ENCODE results near the gene SWSAP1. TPM values are rescaled to one million over a fixed set of nuclear protein-coding genes. Genes with fewer than 3 reads are reported as not detected.

Gene SWSAP1
- total and polyA plus RNA-seq, 12 donors, result 2.1 to 8.4 (median 4.4) TPM

DNA sequence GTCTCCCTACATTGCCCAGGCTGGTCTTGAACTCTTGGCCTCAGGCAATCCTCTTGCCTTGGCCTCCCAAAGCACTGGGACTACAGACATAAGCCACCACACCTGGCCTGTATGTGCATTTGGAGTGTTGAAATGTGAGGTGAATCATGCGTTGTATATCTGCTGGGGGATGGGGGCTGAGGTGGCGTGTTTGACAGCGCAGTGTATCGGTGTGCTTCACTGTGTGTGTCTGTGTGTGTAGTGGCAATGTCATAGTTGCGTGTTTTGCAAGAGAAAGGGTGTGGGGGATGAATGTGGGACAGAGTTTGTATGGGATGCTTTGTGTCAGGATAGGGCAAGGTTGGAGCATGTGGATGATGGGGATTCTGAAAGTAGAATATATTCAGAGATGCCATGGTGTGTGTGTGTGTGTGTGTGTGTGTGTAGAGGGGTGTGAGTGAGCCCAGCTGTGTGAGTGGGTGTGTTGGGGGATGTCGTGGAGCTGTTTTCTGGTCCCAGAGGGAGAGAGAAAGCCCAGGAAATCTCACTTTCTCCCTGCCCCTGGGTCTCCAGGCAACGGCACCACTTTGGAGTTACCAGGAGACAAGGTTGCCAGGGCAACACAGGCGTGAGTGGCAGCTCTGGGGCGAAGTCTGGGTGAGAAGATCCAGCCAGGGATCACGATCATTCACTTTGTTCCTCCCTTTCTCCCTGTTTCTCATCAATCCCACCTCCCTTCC lies 1.1 kb upstream of the SWSAP1 start:
- 55 to 58% (median 57%) methylated on average over 10 of the region's 10 CpGs for WGBS, 4 donors
- H3K9me3 ChIP-seq (replicated peaks in 1 of 3), result no peaks in the 10 kb centered on the region
- peak in 1 of 7 donors; percentile 88 for DNase-seq
- no peaks in the 10 kb centered on the region for H3K27me3 ChIP-seq
- intact Hi-C loops (cut with DNase I), result no loop called here
- no peak overlapping the region for H3K4me3 ChIP-seq
- H3K27ac ChIP-seq, result peak overlapping the region in 1 of 5 donors; percentile 97
- peaks cover 33 to 40% of the 10 kb centered on the region in 2 donors for H3K4me1 ChIP-seq (replicated peaks in 1 of 2)
- no peak for TF ChIP-seq POLR2A (IDR thresholded peaks at IDR 0.05)
- TF ChIP-seq, protein P1, sequence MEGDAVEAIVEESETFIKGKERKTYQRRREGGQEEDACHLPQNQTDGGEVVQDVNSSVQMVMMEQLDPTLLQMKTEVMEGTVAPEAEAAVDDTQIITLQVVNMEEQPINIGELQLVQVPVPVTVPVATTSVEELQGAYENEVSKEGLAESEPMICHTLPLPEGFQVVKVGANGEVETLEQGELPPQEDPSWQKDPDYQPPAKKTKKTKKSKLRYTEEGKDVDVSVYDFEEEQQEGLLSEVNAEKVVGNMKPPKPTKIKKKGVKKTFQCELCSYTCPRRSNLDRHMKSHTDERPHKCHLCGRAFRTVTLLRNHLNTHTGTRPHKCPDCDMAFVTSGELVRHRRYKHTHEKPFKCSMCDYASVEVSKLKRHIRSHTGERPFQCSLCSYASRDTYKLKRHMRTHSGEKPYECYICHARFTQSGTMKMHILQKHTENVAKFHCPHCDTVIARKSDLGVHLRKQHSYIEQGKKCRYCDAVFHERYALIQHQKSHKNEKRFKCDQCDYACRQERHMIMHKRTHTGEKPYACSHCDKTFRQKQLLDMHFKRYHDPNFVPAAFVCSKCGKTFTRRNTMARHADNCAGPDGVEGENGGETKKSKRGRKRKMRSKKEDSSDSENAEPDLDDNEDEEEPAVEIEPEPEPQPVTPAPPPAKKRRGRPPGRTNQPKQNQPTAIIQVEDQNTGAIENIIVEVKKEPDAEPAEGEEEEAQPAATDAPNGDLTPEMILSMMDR (IDR thresholded peaks at IDR 0.05), result no peak
- no peaks in the 10 kb centered on the region for H3K36me3 ChIP-seq (replicated peaks in 1 of 2)

DNA sequence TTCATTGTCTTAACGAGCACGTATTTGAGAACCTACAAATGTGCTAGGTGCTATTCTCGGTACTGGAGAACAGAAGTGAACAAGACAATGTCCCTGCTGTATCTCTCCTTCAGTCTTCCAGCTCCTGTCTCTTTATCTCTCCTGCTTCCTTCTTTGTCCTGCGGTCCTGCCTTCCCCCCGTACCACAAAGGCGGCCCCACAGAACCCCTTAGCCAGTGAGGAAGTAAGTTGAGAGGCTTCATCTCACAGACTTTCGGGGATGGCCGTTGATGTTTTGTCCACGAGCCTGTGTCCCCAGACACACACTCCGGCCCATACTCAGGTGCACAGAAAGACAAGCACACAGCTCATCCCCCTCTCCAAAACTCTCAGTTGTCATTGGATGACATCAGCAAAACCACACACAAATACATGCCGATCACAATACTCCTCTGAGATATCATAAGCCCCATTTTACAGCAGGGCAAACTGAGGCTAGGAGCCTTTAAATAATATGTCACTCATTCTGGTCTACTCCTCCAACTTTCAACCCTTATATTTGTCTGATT lies 507 bp upstream of the SWSAP1 start:
- 31 to 53% (median 45%) methylated on average over 11 of the region's 11 CpGs for WGBS, 4 donors
- TF ChIP-seq, protein P1 (IDR thresholded peaks at IDR 0.05), result no peak

DNA sequence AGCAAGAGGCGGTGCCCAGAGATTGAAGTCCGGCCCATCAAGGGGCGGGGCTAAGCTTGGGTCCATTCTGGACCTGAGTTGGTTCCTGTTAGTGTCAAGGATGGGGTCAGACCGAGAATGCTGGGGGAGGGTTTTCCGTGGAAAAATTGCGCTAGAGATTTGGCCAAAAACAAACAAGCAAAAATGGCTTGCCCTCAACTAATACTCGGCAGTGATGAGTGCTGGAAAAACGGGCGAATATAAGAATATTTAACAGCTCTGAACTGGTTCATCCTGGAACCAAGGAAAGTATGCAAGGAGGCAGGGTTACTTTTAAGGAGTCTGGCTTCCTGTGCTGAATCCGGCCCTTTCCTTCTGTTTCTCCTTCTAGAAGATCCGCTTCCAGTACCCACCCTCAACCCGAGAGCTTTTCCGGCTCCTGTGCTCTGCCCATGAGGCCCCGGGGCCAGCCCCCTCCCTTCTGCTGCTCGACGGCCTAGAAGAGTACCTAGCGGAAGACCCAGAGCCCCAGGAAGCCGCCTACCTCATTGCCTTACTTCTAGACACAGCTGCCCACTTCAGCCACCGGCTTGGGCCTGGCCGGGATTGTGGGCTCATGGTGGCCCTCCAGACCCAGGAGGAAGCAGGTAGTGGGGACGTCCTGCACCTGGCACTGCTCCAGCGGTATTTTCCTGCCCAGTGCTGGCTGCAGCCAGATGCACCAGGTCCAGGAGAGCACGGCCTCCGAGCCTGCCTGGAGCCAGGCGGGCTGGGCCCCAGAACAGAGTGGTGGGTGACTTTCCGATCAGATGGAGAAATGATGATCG lies 880 bp downstream of the SWSAP1 start:
- no peaks in the 10 kb centered on the region for H3K27me3 ChIP-seq
- H3K9me3 ChIP-seq (replicated peaks in 1 of 3), result no peaks in the 10 kb centered on the region
- TF ChIP-seq, protein P1 (IDR thresholded peaks at IDR 0.05), result no peak
- TF ChIP-seq POLR2A (IDR thresholded peaks at IDR 0.05), result peak; percentile 58 to 88
- peak; percentile 65 to 82 (median 70) for DNase-seq
- 4 to 5% (median 5%) methylated on average over 23 to 27 of the region's 27 CpGs for WGBS, 4 donors
- intact Hi-C loops (cut with DNase I), result no loop called here
- H3K27ac ChIP-seq, result peak overlapping the region; percentile 84 to 97 (median 88)
- peaks cover 38 to 55% of the 10 kb centered on the region in 2 donors for H3K4me1 ChIP-seq (replicated peaks in 1 of 2)
- peak overlapping the region; percentile 25 to 74 (median 51) for H3K4me3 ChIP-seq
- H3K36me3 ChIP-seq (replicated peaks in 1 of 2), result no peaks in the 10 kb centered on the region

More for the DNA sequence above, 507 bp upstream of the SWSAP1 start:
- H3K4me1 ChIP-seq (replicated peaks in 1 of 2), result peaks cover 35 to 47% of the 10 kb centered on the region in 2 donors
- intact Hi-C loops (cut with DNase I), result no loop called here
- no peak for DNase-seq
- H3K36me3 ChIP-seq (replicated peaks in 1 of 2), result no peaks in the 10 kb centered on the region
- H3K27ac ChIP-seq, result peak overlapping the region in 4 of 5 donors; percentile 78 to 97 (median 88)
- no peaks in the 10 kb centered on the region for H3K27me3 ChIP-seq
- peak overlapping the region in 2 of 4 donors; percentile 47 to 55 for H3K4me3 ChIP-seq
- H3K9me3 ChIP-seq (replicated peaks in 1 of 3), result no peaks in the 10 kb centered on the region

DNA sequence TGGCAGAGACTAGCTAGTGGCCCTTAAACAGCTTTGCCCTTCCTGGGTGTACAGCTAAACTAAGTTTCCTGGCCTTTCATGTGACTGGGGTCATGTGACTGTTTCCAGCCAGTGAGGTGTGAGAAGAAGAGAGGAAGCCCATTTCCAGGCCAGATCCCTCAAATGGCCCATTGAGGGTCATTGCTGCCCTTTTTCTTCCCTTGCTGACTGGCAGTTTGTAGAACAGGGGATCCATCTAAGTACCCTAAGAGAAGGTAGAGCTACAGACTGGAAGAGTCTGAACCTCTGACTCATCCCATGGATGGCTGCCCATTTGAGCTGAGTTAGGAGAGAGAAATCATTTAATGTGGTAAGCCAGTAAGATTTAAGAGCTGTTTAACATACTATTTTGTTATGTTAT lies 2.8 kb downstream of the SWSAP1 start:
- Histone ChIP-seq H3K36me3 (replicated peaks in 1 of 2) (no peaks in the 10 kb centered on the region), H3K4me3 (no peak overlapping the region), H3K27ac (peak overlapping the region; percentile 53 to 97 (median 88)), H3K9me3 (replicated peaks in 1 of 3) (no peaks in the 10 kb centered on the region), H3K27me3 (no peaks in the 10 kb centered on the region), H3K4me1 (replicated peaks in 1 of 2) (peaks cover 46 to 67% of the 10 kb centered on the region in 2 donors)
- intact Hi-C loops (cut with DNase I), result no loop called here
- TF ChIP-seq POLR2A (IDR thresholded peaks at IDR 0.05), result no peak
- TF ChIP-seq, protein P1 (IDR thresholded peaks at IDR 0.05), result no peak
- DNase-seq, result peak; percentile 77 to 91 (median 80)
